Activated T-cell treated with anti-CD3 and anti-CD28 coated beads, Interleukin-2, amount 50 U/mL, for 24 hours (primary cell): ENCODE measurements around the gene ECM2.

Experiments used
- DNase-seq: peaks from one replicate; pipeline ENCODE4 v3.0.0-alpha.2; 2020
- H3K27ac Mint-ChIP-seq: 2 replicates; pipeline ENCODE4 v1.8.0; 2020; ENCODE audit warnings: mild to moderate bottlenecking, mixed read lengths
- H3K27me3 Mint-ChIP-seq: 2 replicates; pipeline ENCODE4 v1.8.0; 2020; ENCODE audit warnings: mixed read lengths
- H3K36me3 Mint-ChIP-seq: 2 replicates; pipeline ENCODE4 v1.8.0; 2020; ENCODE audit warnings: low read depth, mixed read lengths
- H3K4me1 Mint-ChIP-seq: 2 replicates; pipeline ENCODE4 v1.8.0; 2020; ENCODE audit warnings: low read depth, mixed read lengths
- H3K4me3 Mint-ChIP-seq: 2 replicates; pipeline ENCODE4 v1.8.0; 2020; ENCODE audit warnings: mild to moderate bottlenecking, moderate library complexity, mixed read lengths
- H3K9me3 Mint-ChIP-seq: 2 replicates; pipeline ENCODE4 v1.8.0; 2020; ENCODE audit warnings: mixed read lengths

Gene ECM2

GRCh38 chr9:92516521-92516920 is 19.3 kb downstream of the ECM2 start:
- Mint-ChIP-seq H3K27ac (no peak overlapping the region), H3K36me3 (peaks cover 2% of the 10 kb centered on the region), H3K4me3 (no peak overlapping the region), H3K27me3 (no peaks in the 10 kb centered on the region), H3K9me3 (no peaks in the 10 kb centered on the region), H3K4me1 (no peaks in the 10 kb centered on the region)
- DNase-seq: no peak

GRCh38 chr9:92514635-92515034 is 21.2 kb downstream of the ECM2 start:
- Mint-ChIP-seq H3K4me3 (no peak overlapping the region), H3K27ac (no peak overlapping the region), H3K36me3 (no peaks in the 10 kb centered on the region), H3K27me3 (no peaks in the 10 kb centered on the region), H3K4me1 (no peaks in the 10 kb centered on the region), H3K9me3 (no peaks in the 10 kb centered on the region)
- no peak for DNase-seq

GRCh38 chr9:92513349-92513748 is 22.4 kb downstream of the ECM2 start:
- Mint-ChIP-seq H3K9me3 (no peaks in the 10 kb centered on the region), H3K27ac (no peak overlapping the region), H3K36me3 (no peaks in the 10 kb centered on the region), H3K27me3 (no peaks in the 10 kb centered on the region), H3K4me3 (no peak overlapping the region), H3K4me1 (no peaks in the 10 kb centered on the region)
- DNase-seq: no peak

GRCh38 chr9:92512622-92513021 is 23.2 kb downstream of the ECM2 start:
- H3K36me3 Mint-ChIP-seq: no peaks in the 10 kb centered on the region
- H3K4me1 Mint-ChIP-seq: no peaks in the 10 kb centered on the region
- H3K4me3 Mint-ChIP-seq: no peak overlapping the region
- H3K27ac Mint-ChIP-seq: no peak overlapping the region
- no peak for DNase-seq
- no peaks in the 10 kb centered on the region for H3K27me3 Mint-ChIP-seq
- H3K9me3 Mint-ChIP-seq: no peaks in the 10 kb centered on the region

- no peaks in the 10 kb centered on the region for H3K36me3 Mint-ChIP-seq
- H3K9me3 Mint-ChIP-seq: no peaks in the 10 kb centered on the region
- DNase-seq: no peak
- no peak overlapping the region for H3K27ac Mint-ChIP-seq
- H3K27me3 Mint-ChIP-seq: no peaks in the 10 kb centered on the region
- H3K4me1 Mint-ChIP-seq: no peaks in the 10 kb centered on the region
- no peak overlapping the region for H3K4me3 Mint-ChIP-seq
Observed at GRCh38 chr9:92510747-92511146, 25.0 kb downstream of the ECM2 start.

- no peaks in the 10 kb centered on the region for H3K36me3 Mint-ChIP-seq
- no peaks in the 10 kb centered on the region for H3K4me1 Mint-ChIP-seq
- no peaks in the 10 kb centered on the region for H3K9me3 Mint-ChIP-seq
- H3K4me3 Mint-ChIP-seq: no peak overlapping the region
- H3K27me3 Mint-ChIP-seq: no peaks in the 10 kb centered on the region
- no peak for DNase-seq
- H3K27ac Mint-ChIP-seq: no peak overlapping the region
Observed at GRCh38 chr9:92509050-92509449, 26.7 kb downstream of the ECM2 start.

- no peaks in the 10 kb centered on the region for H3K27me3 Mint-ChIP-seq
- H3K9me3 Mint-ChIP-seq: no peaks in the 10 kb centered on the region
- H3K4me1 Mint-ChIP-seq: no peaks in the 10 kb centered on the region
- H3K36me3 Mint-ChIP-seq: no peaks in the 10 kb centered on the region
- H3K27ac Mint-ChIP-seq: no peak overlapping the region
- no peak for DNase-seq
- no peak overlapping the region for H3K4me3 Mint-ChIP-seq
Observed at GRCh38 chr9:92508018-92508820, 27.6 kb downstream of the ECM2 start.

- DNase-seq: no peak
- H3K27me3 Mint-ChIP-seq: no peaks in the 10 kb centered on the region
- H3K9me3 Mint-ChIP-seq: no peaks in the 10 kb centered on the region
- H3K36me3 Mint-ChIP-seq: no peaks in the 10 kb centered on the region
- no peaks in the 10 kb centered on the region for H3K4me1 Mint-ChIP-seq
- H3K27ac Mint-ChIP-seq: no peak overlapping the region
- H3K4me3 Mint-ChIP-seq: no peak overlapping the region
Observed at GRCh38 chr9:92507496-92507895, 28.3 kb downstream of the ECM2 start.

GRCh38 chr9:92507005-92507404 is 28.8 kb downstream of the ECM2 start:
- Mint-ChIP-seq H3K27me3 (no peaks in the 10 kb centered on the region), H3K36me3 (no peaks in the 10 kb centered on the region), H3K4me1 (no peaks in the 10 kb centered on the region), H3K9me3 (no peaks in the 10 kb centered on the region), H3K27ac (no peak overlapping the region), H3K4me3 (no peak overlapping the region)
- no peak for DNase-seq

GRCh38 chr9:92506184-92506857 is 29.5 kb downstream of the ECM2 start:
- Mint-ChIP-seq H3K27me3 (no peaks in the 10 kb centered on the region), H3K9me3 (no peaks in the 10 kb centered on the region), H3K27ac (no peak overlapping the region), H3K4me1 (no peaks in the 10 kb centered on the region), H3K4me3 (no peak overlapping the region), H3K36me3 (no peaks in the 10 kb centered on the region)
- no peak for DNase-seq

- Mint-ChIP-seq H3K27me3 (no peaks in the 10 kb centered on the region), H3K4me3 (no peak overlapping the region), H3K4me1 (no peaks in the 10 kb centered on the region), H3K36me3 (no peaks in the 10 kb centered on the region), H3K27ac (no peak overlapping the region), H3K9me3 (no peaks in the 10 kb centered on the region)
- DNase-seq: no peak
Observed at GRCh38 chr9:92504881-92505280, 30.9 kb downstream of the ECM2 start.

GRCh38 chr9:92503156-92503555 is 32.6 kb downstream of the ECM2 start:
- no peaks in the 10 kb centered on the region for H3K9me3 Mint-ChIP-seq
- H3K27ac Mint-ChIP-seq: no peak overlapping the region
- H3K36me3 Mint-ChIP-seq: no peaks in the 10 kb centered on the region
- DNase-seq: no peak
- no peaks in the 10 kb centered on the region for H3K4me1 Mint-ChIP-seq
- H3K4me3 Mint-ChIP-seq: no peak overlapping the region
- no peaks in the 10 kb centered on the region for H3K27me3 Mint-ChIP-seq

- Mint-ChIP-seq H3K4me3 (no peak overlapping the region), H3K4me1 (no peaks in the 10 kb centered on the region), H3K36me3 (no peaks in the 10 kb centered on the region), H3K27ac (no peak overlapping the region), H3K27me3 (no peaks in the 10 kb centered on the region), H3K9me3 (no peaks in the 10 kb centered on the region)
- no peak for DNase-seq
Observed at GRCh38 chr9:92501671-92502393, 34.0 kb downstream of the ECM2 start.

- no peaks in the 10 kb centered on the region for H3K36me3 Mint-ChIP-seq
- no peaks in the 10 kb centered on the region for H3K4me1 Mint-ChIP-seq
- no peaks in the 10 kb centered on the region for H3K9me3 Mint-ChIP-seq
- H3K4me3 Mint-ChIP-seq: no peak overlapping the region
- no peaks in the 10 kb centered on the region for H3K27me3 Mint-ChIP-seq
- DNase-seq: no peak
- H3K27ac Mint-ChIP-seq: no peak overlapping the region
Observed at GRCh38 chr9:92500725-92501124, 35.1 kb downstream of the ECM2 start.

GRCh38 chr9:92499701-92500100 is 36.1 kb downstream of the ECM2 start:
- Mint-ChIP-seq H3K4me1 (no peaks in the 10 kb centered on the region), H3K36me3 (no peaks in the 10 kb centered on the region), H3K4me3 (no peak overlapping the region), H3K27me3 (no peaks in the 10 kb centered on the region), H3K9me3 (no peaks in the 10 kb centered on the region), H3K27ac (no peak overlapping the region)
- no peak for DNase-seq
